ENCODE measurements around the gene TFAP2A. TPM values are rescaled to one million over a fixed set of nuclear protein-coding genes. Genes with fewer than 3 reads are reported as not detected.

Gene TFAP2A
- total and polyA plus RNA-seq, 2 donors (not counting 1 experiment from before 2014, with no cell fraction given): 0.03 TPM; not detected in 1

DNA sequence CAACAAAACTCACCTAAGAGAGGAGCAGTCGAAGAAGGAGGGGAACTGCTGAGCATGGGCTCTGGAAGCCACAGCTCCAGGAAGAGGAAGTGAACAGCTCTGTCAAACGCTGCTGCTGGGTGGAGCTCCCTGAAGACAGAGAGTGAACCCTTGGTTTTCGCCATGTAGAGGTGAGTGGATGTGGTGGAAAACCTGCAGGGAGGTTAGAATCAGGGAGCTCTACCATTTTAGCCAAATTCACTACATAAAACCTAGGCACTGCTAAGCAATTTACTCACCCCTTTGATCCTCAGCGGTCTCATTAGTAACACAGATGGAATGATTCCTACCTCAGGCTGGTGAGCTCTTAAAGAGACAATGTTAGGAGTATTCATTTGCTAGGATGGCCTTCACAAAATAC lies 19.4 kb upstream of the TFAP2A start:
- H3K4me3 ChIP-seq (replicated peaks in 1 of 4; ENCODE audit: control extremely low read depth in 1 of 4, insufficient read depth in 1 of 4, low read depth in 3 of 4, low read length in 4 of 4): no peak overlapping the region
- no peaks in the 10 kb centered on the region for H4K20me1 ChIP-seq (ENCODE audit: control insufficient read depth, extremely low read depth, insufficient read depth, low read length)
- H2AFZ ChIP-seq (ENCODE audit: low read length): no peak overlapping the region
- no peaks in the 10 kb centered on the region for H3K79me2 ChIP-seq (ENCODE audit: control insufficient read depth, insufficient read depth, low read length)
- H3K4me1 ChIP-seq (ENCODE audit: control insufficient read depth, extremely low read depth, insufficient read depth, low read length): no peaks in the 10 kb centered on the region
- no peaks in the 10 kb centered on the region for H3K36me3 ChIP-seq (ENCODE audit: control insufficient read depth, insufficient read depth, low read length)
- no peaks in the 10 kb centered on the region for H3K27me3 ChIP-seq (ENCODE audit: control insufficient read depth, insufficient read depth, low read length)
- no peak for TF ChIP-seq EZH2 (IDR thresholded peaks at IDR 0.05; ENCODE audit: low read length, missing control alignments)
- TF ChIP-seq, protein P1, sequence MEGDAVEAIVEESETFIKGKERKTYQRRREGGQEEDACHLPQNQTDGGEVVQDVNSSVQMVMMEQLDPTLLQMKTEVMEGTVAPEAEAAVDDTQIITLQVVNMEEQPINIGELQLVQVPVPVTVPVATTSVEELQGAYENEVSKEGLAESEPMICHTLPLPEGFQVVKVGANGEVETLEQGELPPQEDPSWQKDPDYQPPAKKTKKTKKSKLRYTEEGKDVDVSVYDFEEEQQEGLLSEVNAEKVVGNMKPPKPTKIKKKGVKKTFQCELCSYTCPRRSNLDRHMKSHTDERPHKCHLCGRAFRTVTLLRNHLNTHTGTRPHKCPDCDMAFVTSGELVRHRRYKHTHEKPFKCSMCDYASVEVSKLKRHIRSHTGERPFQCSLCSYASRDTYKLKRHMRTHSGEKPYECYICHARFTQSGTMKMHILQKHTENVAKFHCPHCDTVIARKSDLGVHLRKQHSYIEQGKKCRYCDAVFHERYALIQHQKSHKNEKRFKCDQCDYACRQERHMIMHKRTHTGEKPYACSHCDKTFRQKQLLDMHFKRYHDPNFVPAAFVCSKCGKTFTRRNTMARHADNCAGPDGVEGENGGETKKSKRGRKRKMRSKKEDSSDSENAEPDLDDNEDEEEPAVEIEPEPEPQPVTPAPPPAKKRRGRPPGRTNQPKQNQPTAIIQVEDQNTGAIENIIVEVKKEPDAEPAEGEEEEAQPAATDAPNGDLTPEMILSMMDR (conservative IDR thresholded peaks at IDR 0.05 in 1 of 2, IDR thresholded peaks at IDR 0.05 in 1 of 2; ENCODE audit: low read depth in 1 of 2, low read length in 2 of 2): no peak
- no peak overlapping the region for H3K27ac ChIP-seq (ENCODE audit: insufficient read depth, low read length)
- H3K4me2 ChIP-seq (ENCODE audit: extremely low read depth, insufficient read depth, low read length): no peak overlapping the region
- H3K9me3 ChIP-seq (ENCODE audit: control insufficient read depth, insufficient read depth, low read depth, low read length): no peaks in the 10 kb centered on the region
- DNase-seq (ENCODE audit: low read depth in 2 of 2): peak in 1 of 2 donors; percentile 62
- no peak overlapping the region for H3K9ac ChIP-seq (ENCODE audit: insufficient read depth, low read length)

DNA sequence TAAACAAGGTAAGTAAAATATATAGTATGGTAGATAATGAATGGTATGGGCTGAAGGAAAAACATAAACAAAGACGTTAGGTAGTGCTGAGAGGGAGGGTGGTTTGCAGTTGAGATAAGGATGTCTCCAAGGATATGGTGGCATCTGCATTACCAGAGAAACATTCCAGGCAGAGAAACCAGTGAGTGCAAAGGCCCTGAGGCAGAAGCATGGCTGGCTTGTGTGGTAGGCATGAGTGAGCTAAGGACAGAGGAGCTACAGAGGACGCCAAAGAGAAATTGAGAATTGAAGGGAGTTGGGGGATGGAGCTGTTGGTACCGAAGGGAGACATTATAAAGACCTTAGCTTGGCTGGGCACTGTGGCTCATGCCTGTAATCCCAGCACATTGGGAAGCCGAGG lies 18.4 kb upstream of the TFAP2A start:
- H2AFZ ChIP-seq (ENCODE audit: low read length): no peak overlapping the region
- H4K20me1 ChIP-seq (ENCODE audit: control insufficient read depth, extremely low read depth, insufficient read depth, low read length): no peaks in the 10 kb centered on the region
- no peak overlapping the region for H3K27ac ChIP-seq (ENCODE audit: insufficient read depth, low read length)
- H3K36me3 ChIP-seq (ENCODE audit: control insufficient read depth, insufficient read depth, low read length): no peaks in the 10 kb centered on the region
- TF ChIP-seq, protein P1 (conservative IDR thresholded peaks at IDR 0.05 in 1 of 2, IDR thresholded peaks at IDR 0.05 in 1 of 2; ENCODE audit: low read depth in 1 of 2, low read length in 2 of 2): no peak
- no peak for TF ChIP-seq EZH2 (IDR thresholded peaks at IDR 0.05; ENCODE audit: low read length, missing control alignments)
- no peak overlapping the region for H3K9ac ChIP-seq (ENCODE audit: insufficient read depth, low read length)
- no peak for DNase-seq (ENCODE audit: low read depth in 2 of 2)
- no peaks in the 10 kb centered on the region for H3K79me2 ChIP-seq (ENCODE audit: control insufficient read depth, insufficient read depth, low read length)
- no peaks in the 10 kb centered on the region for H3K4me1 ChIP-seq (ENCODE audit: control insufficient read depth, extremely low read depth, insufficient read depth, low read length)
- H3K9me3 ChIP-seq (ENCODE audit: control insufficient read depth, insufficient read depth, low read depth, low read length): no peaks in the 10 kb centered on the region
- H3K4me2 ChIP-seq (ENCODE audit: extremely low read depth, insufficient read depth, low read length): no peak overlapping the region
- no peak overlapping the region for H3K4me3 ChIP-seq (replicated peaks in 1 of 4; ENCODE audit: control extremely low read depth in 1 of 4, insufficient read depth in 1 of 4, low read depth in 3 of 4, low read length in 4 of 4)
- H3K27me3 ChIP-seq (ENCODE audit: control insufficient read depth, insufficient read depth, low read length): no peaks in the 10 kb centered on the region

DNA sequence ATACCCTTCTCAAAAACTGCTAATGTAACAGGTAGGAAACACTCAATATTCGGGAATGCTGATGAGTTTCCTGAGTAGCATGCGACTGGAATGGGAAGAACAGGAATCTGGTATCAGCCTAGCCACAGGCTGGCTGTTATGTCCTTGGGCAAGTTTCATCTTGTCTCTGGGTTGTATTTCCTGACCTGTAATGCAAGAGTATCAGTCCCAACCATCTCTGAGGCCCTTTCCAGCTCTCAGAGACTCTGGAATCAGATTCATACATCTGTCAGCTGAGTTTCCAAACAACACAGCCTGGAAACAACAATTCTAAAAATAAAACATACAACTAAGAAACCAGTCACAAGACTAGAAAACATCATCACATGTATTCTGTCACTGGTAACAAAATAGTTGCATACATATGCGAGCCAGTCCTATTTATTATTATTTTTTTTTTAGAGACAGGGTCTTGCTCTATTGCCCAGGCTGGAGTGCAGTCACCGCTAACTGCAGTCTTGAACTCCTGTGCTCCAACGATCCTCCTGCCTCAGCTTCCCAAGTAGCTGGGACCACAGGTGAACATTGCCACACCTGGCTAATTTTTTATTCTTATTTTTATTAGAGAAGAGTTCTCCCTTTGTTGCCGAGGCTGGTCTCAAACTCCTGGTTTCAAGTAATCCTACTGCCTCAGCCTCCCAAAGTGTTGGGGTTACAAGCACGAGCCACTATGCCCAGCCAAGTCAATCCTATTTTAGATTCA lies 16.7 kb upstream of the TFAP2A start:
- Histone ChIP-seq H3K4me3 (replicated peaks in 1 of 4; ENCODE audit: control extremely low read depth in 1 of 4, insufficient read depth in 1 of 4, low read depth in 3 of 4, low read length in 4 of 4) (no peak overlapping the region), H3K9me3 (ENCODE audit: control insufficient read depth, insufficient read depth, low read depth, low read length) (no peaks in the 10 kb centered on the region), H3K4me1 (ENCODE audit: control insufficient read depth, extremely low read depth, insufficient read depth, low read length) (no peaks in the 10 kb centered on the region), H3K79me2 (ENCODE audit: control insufficient read depth, insufficient read depth, low read length) (no peaks in the 10 kb centered on the region), H3K27me3 (ENCODE audit: control insufficient read depth, insufficient read depth, low read length) (no peaks in the 10 kb centered on the region), H2AFZ (ENCODE audit: low read length) (no peak overlapping the region), H3K27ac (ENCODE audit: insufficient read depth, low read length) (no peak overlapping the region), H3K9ac (ENCODE audit: insufficient read depth, low read length) (no peak overlapping the region), H3K36me3 (ENCODE audit: control insufficient read depth, insufficient read depth, low read length) (no peaks in the 10 kb centered on the region), H3K4me2 (ENCODE audit: extremely low read depth, insufficient read depth, low read length) (no peak overlapping the region), H4K20me1 (ENCODE audit: control insufficient read depth, extremely low read depth, insufficient read depth, low read length) (no peaks in the 10 kb centered on the region)
- no peak for TF ChIP-seq EZH2 (IDR thresholded peaks at IDR 0.05; ENCODE audit: low read length, missing control alignments)
- TF ChIP-seq, protein P1 (conservative IDR thresholded peaks at IDR 0.05 in 1 of 2, IDR thresholded peaks at IDR 0.05 in 1 of 2; ENCODE audit: low read depth in 1 of 2, low read length in 2 of 2): no peak
- no peak for DNase-seq (ENCODE audit: low read depth in 2 of 2)

Data from fibroblast of lung (primary cell).